ENCODE measurements around the gene GABRE. TPM values are rescaled to one million over a fixed set of nuclear protein-coding genes. Genes with fewer than 3 reads are reported as not detected.
A peak's percentile ranks its signal among the peaks of the same experiment; 100 is the strongest.

Gene GABRE
- total RNA-seq, 1 donor from 2014 or later = 202 TPM

DNA sequence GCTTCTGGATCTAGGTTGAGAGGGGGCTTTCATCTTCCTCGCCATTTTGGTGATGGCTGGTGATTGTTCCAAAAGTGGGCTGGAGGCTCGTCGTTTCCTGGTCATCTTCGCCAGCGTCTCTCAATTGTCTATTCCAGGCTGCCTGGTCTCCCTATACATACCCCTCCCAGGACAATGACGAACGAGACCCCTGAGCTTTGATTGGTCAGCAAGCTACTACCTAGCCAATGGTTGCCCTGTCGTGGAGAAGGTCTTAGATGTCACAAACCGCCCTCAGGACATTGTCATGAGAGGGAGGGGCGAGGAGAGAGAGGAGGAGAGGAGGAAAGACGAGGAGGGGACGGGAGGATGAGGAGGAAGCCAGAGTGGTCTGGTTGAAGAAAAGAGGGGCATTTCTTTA lies 69.5 kb downstream of the GABRE start:
- H3K9me3 Mint-ChIP-seq = peaks cover 49% of the 10 kb centered on the region
- H3K4me3 Mint-ChIP-seq = no peak overlapping the region
- TF ChIP-seq, protein P1, sequence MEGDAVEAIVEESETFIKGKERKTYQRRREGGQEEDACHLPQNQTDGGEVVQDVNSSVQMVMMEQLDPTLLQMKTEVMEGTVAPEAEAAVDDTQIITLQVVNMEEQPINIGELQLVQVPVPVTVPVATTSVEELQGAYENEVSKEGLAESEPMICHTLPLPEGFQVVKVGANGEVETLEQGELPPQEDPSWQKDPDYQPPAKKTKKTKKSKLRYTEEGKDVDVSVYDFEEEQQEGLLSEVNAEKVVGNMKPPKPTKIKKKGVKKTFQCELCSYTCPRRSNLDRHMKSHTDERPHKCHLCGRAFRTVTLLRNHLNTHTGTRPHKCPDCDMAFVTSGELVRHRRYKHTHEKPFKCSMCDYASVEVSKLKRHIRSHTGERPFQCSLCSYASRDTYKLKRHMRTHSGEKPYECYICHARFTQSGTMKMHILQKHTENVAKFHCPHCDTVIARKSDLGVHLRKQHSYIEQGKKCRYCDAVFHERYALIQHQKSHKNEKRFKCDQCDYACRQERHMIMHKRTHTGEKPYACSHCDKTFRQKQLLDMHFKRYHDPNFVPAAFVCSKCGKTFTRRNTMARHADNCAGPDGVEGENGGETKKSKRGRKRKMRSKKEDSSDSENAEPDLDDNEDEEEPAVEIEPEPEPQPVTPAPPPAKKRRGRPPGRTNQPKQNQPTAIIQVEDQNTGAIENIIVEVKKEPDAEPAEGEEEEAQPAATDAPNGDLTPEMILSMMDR (IDR thresholded peaks at IDR 0.05; ENCODE audit: unreplicated experiment) = no peak
- H3K27me3 Mint-ChIP-seq (ENCODE audit: low read depth) = no peaks in the 10 kb centered on the region
- H3K27ac Mint-ChIP-seq = no peak overlapping the region
- DNase-seq (ENCODE audit: low spot score in 2 of 2, unreplicated experiment in 2 of 2) = no peak
- no peaks in the 10 kb centered on the region for H3K36me3 Mint-ChIP-seq
- H3K4me1 Mint-ChIP-seq = no peaks in the 10 kb centered on the region

Small RNA genes lying within 50 kb of the gene (microRNA-seq; reads per million reads assigned to microRNA genes)
- 5,544 reads per million, percentile 91 among the genes with 10 or more reads in this experiment for gene MIR224
- 4,318 reads per million, percentile 89 among the genes with 10 or more reads in this experiment for gene MIR452

Other genes starting within 250 kb of the GABRE start
- gene CNGA2, start 239.9 kb downstream of the GABRE start, total RNA-seq = not detected in 3 replicates
- not detected in 3 replicates for gene MAGEA4, start 61.8 kb downstream of the GABRE start, total RNA-seq
- gene MAGEA10, start 163.9 kb upstream of the GABRE start, total RNA-seq = not detected in 3 replicates